GM18517 (cell line): ENCODE measurements around the gene SLC8A3.
"Not testable (repeated sequence)": the region's sequence is repeated elsewhere in the genome, so short reads cannot be mapped to it uniquely, and the experiment has no call there.

Experiments
- ATAC-seq: cut with Tn5 transposase; IDR thresholded peaks from one replicate; pipeline ENCODE4 v1.9.1; 2021; ENCODE audit warnings: mild to moderate bottlenecking, moderate library complexity; ENCODE audit not compliant: unreplicated experiment

Gene SLC8A3, protein sequence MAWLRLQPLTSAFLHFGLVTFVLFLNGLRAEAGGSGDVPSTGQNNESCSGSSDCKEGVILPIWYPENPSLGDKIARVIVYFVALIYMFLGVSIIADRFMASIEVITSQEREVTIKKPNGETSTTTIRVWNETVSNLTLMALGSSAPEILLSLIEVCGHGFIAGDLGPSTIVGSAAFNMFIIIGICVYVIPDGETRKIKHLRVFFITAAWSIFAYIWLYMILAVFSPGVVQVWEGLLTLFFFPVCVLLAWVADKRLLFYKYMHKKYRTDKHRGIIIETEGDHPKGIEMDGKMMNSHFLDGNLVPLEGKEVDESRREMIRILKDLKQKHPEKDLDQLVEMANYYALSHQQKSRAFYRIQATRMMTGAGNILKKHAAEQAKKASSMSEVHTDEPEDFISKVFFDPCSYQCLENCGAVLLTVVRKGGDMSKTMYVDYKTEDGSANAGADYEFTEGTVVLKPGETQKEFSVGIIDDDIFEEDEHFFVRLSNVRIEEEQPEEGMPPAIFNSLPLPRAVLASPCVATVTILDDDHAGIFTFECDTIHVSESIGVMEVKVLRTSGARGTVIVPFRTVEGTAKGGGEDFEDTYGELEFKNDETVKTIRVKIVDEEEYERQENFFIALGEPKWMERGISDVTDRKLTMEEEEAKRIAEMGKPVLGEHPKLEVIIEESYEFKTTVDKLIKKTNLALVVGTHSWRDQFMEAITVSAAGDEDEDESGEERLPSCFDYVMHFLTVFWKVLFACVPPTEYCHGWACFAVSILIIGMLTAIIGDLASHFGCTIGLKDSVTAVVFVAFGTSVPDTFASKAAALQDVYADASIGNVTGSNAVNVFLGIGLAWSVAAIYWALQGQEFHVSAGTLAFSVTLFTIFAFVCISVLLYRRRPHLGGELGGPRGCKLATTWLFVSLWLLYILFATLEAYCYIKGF

GRCh38 chr14:70188659-70189455 lies at the start of gene SLC8A3:
SLC8A3 (minus strand) TSS chr14:70188951; CDS start chr14:70168422, 20,529 bp downstream.
- ATAC-seq, result no peak

DNA sequence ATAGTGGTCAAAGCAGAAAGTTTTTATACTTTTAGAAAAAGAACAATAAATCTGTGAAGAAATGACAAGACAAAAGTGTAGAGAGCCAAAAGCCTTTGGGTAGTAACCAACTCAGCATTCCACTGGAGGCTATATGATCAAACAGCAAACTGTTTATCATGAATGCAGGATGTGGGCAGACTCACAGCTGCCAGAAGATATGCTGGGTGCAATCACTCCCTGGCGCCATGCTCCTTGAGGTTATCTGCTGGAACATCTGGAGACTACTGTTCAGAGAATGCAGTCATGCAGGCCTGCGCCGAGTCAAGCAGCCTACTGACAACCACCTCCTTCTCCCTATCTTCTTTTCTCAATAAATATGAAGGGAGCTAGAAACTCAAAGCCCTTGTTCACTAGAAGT lies 49.0 kb upstream of the SLC8A3 start:
- ATAC-seq, result no peak

DNA sequence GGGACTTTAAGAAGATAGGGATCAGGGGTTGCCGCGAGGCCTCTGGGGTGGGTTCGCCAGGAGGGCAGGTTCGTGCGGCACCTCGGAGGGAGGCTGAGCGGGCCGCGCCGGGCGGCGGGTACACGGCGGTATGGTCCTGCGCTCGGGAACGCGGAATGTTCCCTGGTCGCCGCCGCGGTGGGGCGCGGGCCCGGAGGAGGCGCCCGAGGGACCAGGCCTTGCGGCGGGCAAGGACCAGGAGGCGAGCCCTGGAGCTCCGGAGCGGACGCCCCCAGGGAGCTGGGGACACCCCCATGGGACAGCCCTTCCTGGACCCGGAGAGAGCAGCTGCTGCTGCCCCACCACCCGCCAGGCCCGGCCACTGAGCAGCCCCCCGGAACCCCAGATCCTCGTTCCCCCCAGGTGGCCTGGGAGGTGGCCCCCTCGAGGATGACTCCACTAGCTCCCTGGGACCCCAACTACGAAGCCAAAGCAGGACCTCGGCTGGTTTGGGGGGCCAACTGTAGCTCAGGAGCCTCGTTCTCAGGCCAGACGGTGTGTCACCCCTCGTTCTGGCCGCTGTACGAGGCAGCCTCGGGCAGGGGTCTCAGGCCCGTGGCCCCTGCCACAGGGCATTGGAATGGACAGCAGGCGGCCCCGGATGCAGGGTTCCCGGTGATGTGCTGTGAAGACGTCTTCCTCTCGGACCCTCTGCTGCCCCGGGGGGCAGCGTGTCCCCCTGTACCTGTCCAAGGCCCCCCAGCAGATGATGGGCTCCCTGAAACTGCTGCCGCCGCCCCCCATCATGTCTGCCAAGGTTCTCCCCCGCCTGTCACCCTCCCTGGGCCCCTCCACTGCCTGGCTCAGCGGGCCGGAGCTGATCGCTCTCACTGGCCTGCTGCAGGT lies 45.6 kb upstream of the SLC8A3 start:
- ATAC-seq, result no peak

DNA sequence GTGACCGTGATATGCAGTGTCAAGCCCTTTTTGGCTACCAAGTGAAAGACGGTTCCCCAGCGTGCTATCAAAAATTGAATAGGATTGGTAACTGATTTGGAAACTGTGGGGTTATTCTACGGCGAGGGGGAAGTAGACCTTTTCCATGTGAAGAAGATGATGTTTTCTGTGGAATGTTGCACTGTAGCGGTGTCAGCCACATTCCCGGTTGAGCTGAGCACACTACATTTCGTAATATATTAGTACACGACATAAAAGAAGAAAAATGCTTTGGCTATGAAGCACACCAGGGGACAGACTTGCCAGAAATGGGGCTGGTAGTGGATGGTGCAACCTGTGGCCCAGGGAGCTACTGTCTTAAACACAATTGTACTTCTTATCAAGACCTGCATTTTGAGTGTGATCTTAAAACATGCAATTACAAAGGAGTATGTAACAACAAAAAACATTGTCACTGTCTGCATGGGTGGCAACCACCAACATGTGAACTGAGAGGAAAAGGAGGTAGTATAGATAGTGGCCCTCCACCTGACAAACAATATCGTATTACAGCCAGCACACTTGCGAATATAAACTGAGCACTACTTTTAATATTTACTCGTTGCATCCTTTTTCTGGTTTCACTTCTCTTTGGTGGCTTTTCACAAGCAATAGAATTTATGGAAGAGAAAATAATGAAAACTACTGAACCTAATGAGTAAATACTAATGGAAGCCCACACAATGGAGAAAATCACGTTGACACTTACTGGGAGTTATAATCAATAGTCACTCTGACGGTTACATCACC lies 43.2 kb upstream of the SLC8A3 start:
- not testable (repeated sequence) for ATAC-seq

DNA sequence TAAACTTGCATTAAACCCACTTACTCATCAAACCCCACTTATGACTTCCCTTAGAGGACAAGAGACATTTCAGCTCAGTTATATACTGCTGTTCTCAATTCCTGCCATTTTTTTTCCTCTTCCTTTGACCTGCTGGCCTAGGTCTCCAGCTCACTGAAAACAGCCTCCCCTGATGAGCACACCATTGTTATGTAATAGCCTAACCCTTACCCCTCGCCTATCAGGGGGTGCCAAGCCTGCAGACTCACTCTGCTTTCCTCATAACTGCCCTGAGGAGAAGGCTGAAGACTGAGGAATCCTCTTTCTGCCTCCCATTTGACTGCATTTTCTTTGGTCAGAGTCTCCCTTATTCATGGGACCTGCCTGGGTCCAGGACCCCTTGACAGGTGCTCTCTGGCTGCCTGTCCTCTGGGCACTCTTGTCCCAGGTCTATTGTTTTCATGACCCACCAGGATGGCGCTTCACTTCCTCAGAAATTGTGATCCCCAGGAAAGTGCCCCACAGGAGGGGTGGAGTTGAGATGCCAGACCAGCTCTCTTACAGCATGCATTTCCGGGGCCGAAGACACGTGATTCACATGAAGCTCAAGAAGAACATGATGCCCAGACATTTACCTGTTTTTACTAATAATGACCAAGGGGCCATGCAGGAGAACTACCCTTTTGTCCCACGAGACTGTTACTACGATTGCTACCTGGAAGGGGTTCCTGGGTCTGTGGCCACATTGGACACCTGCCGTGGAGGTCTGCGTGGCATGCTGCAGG lies 41.3 kb upstream of the SLC8A3 start:
- not testable (repeated sequence) for ATAC-seq

GRCh38 chr14:70213721-70214282 lies 25.1 kb upstream of the SLC8A3 start:
- ATAC-seq, result no peak

GRCh38 chr14:70212752-70213151 lies 24.0 kb upstream of the SLC8A3 start:
- no peak for ATAC-seq

DNA sequence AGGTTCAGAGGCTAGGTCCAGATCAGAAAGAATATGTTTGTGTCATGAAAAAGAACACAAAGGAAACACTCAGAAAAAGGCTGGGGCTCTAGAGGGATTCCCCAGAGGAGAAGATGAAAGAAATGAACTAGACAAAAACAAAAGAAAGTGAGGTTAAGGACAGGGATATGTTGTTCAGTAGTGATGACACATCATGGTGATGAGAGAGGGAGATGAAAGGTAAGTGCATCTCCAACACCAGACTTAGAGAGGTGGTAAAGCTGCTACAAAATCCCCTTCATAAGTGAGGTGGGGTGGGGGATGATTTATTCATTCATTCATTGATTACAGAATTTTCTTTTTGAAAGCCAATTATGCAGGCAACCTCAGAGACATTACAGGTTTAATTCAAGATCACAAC lies 19.6 kb upstream of the SLC8A3 start:
- ATAC-seq, result no peak

GRCh38 chr14:70203686-70204085 lies 14.9 kb upstream of the SLC8A3 start:
- ATAC-seq, result no peak

- ATAC-seq, result no peak
These were observed 13.2 kb upstream of the SLC8A3 start for GRCh38 chr14:70201994-70202393.

- ATAC-seq, result no peak
These were observed 4.6 kb upstream of the SLC8A3 start for GRCh38 chr14:70193396-70193795.

- ATAC-seq, result no peak
These were observed 4.2 kb upstream of the SLC8A3 start for GRCh38 chr14:70192915-70193314.

- ATAC-seq, result no peak
These were observed 1.4 kb upstream of the SLC8A3 start for GRCh38 chr14:70190156-70190555.

- ATAC-seq, result no peak
These were observed 816 bp upstream of the SLC8A3 start for GRCh38 chr14:70189456-70190077.

GRCh38 chr14:70188322-70188658 lies 461 bp downstream of the SLC8A3 start:
- no peak for ATAC-seq

GRCh38 chr14:70186900-70187451 lies 1.8 kb downstream of the SLC8A3 start:
- ATAC-seq, result no peak

DNA sequence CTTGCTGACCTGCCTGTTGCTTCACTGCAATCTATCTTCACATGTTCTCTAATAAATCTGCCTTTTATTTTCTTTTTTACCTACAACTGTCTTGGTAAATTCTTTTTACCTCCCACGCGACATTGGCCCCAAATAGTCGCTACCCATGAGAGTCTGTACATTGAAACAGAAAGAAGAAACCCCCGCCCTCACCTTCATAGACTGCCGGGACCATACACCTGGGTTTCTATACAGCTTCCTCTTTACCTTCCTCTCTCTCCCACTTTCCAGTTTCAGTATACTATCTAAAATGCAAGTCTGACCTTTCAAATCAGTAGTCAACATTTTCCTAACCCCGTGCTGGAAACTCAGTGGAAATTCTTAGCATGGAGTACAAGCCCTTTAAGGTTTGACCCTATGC lies 4.8 kb downstream of the SLC8A3 start:
- ATAC-seq, result peak; percentile 72

DNA sequence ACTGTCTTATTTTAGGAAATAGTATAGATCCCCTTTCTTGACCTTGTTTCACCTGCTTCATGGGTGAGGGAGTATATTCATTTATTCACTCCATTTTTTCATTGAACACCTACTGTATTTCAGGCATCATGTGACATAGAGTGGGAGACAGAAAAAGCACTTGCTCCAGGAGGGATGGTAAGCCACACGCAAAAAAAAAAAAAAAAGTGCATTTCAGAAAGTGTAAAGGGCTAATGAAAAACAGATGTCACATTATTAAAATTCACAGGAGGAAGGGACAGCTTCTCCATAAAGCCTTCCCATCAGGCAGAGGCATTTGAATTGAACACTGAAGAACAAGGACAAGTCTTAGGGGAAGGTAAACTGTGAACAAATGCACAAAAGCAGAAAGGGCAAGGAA lies 7.5 kb downstream of the SLC8A3 start:
- no peak for ATAC-seq
